GM21381 (cell line): ENCODE results near the gene KIF19.

ENCODE experiments used
- ATAC-seq: cut with Tn5 transposase; IDR thresholded peaks from one replicate; pipeline ENCODE4 v1.9.1; 2021; ENCODE audit warnings: mild to moderate bottlenecking, moderate library complexity; ENCODE audit not compliant: unreplicated experiment

Gene KIF19

DNA sequence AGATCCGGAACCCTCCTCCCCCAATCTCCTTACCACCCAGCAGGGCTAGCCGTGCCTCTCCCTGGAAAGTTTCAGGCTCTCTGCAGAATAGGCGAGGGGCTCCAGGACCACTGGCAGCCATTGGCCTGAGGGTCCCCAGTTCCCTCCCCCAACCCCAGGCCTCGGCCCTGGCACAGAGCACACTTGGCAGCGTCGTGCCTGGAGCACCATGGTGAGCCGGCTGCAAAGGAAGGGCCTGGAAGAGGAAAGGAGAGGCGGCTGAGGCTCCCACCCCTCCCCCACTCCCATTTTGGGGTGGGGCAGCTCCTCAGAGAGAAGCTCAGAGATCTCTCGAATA is 36.0 kb downstream of the KIF19 start:
- ATAC-seq, result no peak

DNA sequence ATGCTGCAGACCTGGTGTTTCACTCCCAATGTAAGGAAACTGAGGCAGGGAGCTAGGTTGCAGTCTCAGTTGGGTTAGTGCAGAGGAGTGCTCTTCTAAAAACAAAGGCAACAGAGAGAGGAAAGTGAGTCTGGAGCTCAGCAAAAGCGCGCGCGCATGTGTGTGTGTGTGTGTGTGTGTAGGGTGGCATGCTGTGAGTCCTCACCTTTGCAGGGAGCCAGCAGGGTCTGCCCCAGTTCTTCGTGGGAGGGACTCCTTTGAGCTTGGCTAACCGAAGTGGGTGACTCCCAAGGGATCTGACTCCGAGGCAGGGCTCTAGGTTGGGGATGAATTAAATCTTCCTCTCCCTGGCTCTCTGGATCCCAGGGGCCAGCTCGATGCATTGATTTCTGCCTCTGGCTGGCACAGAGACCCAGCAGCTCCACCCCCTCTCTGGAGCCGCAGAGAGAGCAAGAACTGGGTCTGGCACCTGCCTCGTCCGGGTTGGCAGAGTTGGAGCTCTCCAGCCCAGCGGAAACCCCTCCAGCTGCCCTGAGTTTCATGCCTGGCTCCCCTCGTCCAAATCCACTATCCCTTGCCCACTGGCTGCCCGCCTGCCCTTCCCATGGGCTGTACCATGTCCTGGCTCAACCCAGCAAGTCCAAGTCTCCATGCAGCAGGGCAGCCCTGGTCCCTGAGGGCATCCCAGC is 36.9 kb downstream of the KIF19 start:
- no peak for ATAC-seq

DNA sequence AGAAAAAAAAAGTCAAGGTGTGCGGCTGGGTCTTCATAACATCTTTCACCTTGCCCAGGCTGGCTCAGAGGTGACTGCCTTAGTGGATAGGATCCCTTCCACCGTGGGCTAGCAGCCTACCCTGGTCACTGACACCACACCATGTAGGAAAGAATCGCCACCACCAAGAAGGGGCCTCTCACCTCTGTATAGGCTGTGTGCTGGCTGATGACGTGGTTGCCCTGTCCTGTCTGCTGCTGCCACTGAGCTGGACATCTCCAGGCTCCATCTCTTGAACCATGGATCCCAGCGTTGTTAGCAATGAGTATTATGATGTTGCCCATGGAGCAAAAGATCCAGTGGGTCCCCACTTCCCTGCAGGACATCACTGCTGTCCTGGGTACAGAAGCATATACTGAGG is 41.2 kb downstream of the KIF19 start, which contains the start of gene GPR142:
Gene GPR142 (plus strand): TSS at position 301 of the 400 bp plus-strand sequence. CDS start 2,035 bp downstream, outside the sequence.
- ATAC-seq, result no peak

DNA sequence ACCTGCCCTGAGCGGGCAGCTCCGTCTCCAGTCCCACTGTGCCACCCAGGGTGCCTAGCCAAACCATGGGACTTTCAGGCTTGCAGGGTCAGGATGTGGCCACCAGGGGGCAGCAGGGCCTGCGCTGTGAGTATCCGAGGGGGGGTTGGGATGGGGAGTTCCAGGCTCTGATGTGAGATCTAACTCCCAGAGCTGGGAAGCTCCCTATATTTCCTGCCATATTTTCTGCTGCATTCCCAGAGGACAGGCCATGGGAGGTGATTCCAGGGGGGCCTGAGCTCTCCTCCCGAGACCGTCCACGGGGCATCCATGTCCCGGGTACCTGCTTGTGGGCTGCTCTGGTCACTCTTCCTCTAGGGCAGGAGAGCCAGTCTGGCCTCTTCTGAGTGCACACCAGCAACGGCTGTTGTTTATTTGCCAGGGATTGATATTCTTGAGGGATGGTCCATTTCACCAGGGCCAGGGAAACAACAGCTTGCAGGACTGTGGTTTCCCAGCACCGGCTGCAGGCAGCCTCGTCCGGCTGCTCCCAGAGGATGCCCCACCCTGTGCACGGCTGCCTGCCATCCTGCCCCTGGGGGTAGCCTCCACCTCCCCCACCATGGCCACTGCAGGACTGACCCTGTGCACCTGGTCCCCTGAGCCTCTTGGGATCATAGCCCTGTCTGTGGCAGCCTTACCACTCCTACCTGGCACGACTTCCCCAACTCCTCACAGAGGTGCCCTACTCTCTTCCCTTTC is 42.5 kb downstream of the KIF19 start:
- no peak for ATAC-seq

DNA sequence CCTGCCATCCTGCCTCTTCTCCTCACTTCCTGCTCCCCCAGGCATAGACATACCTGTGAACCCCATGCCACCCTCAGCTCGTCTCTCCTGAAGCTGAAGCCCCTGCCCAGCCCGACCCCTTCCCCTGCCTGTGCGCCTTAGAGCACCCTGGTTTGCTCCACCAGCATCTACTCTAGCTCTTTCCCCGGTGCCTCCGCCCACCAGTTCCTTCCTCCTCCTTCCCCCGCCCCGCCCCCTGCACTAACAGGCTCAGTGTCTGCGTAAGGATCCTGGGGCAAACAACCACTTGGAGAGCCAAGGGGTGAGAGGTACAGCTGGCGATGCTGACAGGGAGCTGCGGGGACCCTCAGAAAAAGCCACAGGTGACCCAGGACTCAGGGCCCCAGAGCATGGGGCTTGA is 43.2 kb downstream of the KIF19 start:
- no peak for ATAC-seq

DNA sequence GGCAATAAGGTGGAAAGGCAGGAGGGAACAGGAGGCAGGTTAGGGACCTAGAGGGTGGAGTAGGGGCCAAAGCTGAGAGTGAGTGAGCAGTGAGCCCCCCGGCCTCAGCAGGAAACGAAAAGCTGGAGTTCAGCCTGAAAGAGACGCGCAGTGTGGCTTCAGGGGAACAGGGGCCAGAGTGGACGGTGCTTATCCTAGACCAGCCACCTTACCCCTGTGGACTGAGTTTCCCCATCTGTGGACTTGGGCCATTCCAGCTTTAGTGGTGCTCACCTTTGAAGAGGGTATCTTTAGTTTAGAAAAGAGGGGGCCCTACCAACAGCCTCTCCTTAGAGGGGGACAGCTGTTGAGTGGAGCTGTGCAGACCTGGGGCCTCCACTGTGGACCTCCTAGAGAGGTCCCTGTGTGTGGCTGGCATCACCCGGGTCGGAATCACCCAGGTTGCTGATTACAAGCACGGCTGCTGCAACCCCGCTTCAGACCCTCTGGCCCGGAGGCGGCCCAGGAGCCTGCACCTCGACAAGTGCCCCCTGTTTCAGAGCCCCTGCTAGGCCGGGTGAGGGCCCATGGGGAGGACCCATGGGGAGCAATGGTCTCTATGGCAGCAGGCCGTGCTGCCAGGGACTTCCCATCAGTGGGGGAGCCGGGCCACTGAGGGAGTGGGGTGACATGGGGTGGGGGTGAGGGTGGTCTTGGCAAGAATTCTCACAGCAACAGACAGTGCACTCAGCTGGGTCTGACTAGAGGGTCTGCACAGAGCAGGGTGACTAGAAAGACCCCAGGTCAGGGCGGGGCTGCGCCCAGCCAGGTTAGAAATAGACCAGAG is 43.9 kb downstream of the KIF19 start:
- no peak for ATAC-seq

DNA sequence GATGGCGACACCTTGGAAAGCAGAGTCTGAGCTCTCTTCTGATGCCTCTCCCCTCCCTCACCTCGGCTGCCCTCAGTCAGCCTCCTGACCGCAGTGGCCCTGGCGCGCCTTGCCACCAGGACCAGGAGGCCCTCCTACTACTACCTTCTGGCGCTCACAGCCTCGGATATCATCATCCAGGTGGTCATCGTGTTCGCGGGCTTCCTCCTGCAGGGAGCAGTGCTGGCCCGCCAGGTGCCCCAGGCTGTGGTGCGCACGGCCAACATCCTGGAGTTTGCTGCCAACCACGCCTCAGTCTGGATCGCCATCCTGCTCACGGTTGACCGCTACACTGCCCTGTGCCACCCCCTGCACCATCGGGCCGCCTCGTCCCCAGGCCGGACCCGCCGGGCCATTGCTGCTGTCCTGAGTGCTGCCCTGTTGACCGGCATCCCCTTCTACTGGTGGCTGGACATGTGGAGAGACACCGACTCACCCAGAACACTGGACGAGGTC is 45.7 kb downstream of the KIF19 start:
- ATAC-seq, result no peak

DNA sequence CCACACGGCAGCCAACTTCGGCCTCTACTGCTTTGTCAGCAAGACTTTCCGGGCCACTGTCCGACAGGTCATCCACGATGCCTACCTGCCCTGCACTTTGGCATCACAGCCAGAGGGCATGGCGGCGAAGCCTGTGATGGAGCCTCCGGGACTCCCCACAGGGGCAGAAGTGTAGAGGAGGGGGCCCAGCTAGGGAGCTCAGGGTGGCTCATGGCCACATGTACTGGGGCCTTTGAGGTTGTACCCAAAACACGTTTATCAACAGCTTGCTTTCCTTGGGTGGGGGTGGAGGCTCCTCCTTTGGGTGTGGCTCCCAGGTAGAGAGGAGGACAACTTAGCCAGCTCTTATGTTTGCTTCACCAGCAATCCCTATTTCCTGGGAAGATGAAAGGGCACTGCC is 46.4 kb downstream of the KIF19 start:
- no peak for ATAC-seq

DNA sequence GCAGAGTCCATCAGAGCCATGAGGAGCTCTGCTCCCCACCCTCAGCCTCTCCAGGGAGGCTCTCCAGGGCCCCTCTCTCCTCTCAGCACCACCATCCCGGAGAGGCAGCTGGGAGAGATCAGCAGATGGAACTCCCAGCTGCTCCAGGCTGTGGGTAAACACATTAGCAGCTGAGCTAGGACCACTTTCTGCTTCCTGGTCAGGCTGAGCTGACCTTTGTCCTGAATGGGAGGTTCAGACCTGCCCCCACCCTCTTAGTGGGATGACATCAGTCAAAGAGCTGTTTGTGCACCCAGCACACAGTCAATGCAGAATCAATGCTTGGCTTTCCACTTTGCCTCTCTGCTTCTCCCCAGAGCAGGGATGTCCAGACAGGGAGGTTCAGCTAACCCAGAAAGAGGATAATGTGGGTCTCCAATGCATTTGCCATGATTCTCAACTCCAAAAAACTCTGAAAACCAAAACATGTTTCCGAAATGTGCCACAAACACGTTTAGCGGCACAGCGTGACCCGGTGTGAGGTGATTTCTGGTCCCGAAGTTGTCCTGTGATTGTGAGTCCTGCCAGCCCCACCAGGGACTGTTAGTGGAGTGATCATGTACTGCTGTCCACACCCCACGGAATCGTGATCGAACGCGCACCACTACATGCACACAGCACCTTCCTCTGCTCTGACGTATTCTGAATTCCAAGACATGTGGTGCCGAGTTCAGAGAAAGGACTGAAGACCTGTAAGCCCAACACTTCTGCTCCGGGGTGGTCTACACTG is 48.0 kb downstream of the KIF19 start:
- ATAC-seq, result no peak

DNA sequence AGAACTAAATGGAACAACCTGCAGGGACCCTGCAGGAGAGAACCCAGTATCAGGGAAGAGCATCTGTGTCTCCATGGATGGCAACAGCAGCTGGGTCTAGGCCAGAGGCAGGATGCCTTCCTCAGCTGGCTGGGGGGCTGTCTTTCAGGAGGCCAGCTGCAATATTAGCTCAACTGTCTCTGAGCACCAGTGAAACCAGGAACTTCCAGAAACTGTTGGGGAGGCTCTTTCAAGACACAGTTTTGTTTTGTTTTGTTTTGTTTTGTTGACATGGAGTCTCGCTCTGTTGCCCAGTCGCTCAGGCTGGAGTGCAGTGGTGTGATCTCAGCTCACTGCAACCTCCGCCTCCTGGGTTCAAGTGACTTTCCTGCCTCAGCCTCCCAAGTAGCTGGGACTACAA is 48.8 kb downstream of the KIF19 start:
- no peak for ATAC-seq

DNA sequence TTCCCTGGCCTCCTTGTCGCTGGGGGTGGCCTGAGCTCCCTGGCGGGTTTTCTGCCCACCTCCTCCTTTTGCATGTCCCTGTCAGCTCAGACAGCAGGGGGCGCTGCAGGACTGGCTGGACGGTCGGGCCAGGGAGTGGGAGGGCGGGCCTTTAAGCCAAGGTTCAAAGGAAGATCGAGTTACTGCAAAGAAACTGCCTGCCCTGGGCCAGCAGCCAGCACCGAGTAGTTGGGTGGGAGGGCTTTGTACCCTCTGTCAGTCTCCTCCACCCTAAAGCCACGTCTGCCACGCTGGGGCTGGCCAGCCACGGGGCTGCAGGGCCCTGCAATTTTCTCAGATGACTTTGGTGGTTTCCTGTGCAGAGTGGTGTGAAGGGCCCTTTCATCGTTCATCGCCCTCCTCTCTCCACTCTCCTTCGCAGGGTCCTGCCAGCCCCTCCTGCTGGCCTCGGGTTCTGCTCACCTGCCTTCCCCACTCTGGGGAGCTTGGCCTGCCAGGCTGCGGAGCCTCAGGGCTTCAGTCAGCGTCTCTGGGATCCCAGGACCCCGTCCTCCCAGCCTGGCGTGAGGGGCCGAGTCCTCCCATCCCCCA is 53.6 kb downstream of the KIF19 start:
- peak; percentile 72 for ATAC-seq

DNA sequence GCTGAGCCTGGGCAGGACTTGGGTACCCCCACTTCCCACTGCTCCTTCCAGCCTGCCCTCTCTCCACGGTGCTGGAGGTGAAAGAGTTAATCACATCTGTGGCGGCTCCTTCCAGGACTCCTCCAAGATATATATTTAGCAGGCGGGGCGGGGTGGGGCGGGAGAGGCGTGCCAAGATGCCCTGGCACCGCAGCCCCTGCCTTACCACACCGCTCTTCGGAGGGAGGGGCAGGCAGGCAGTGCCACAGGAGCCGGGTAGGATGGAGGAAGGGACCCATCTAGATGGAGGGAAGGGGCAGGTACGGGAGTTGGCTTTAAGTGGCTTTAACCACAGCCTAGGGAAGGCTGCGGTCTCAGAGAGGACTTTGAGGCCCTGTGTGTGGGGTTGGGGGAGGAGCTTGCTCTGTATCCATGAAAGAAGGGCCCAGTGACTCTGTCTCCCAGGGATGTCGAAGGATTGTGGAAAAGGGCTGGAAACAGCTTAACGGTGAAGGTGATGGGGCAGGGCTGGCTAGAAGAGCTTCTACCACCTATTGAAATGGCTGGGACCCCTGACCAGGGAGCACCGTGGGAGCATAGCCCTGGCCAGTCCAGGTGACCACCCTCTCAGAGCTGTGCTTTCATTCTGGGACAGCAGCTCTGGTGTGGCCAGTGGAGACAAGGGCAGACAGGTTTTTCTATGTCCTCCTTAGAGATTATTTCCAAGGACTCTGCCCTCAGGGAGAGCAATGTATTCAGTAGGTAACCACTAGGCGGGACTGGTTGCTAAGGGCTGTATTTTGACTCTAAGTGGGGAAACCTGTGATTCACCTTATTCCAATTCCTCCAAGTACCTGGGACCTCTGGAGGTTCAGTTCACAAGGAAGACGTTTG is 54.3 kb downstream of the KIF19 start:
- no peak for ATAC-seq

DNA sequence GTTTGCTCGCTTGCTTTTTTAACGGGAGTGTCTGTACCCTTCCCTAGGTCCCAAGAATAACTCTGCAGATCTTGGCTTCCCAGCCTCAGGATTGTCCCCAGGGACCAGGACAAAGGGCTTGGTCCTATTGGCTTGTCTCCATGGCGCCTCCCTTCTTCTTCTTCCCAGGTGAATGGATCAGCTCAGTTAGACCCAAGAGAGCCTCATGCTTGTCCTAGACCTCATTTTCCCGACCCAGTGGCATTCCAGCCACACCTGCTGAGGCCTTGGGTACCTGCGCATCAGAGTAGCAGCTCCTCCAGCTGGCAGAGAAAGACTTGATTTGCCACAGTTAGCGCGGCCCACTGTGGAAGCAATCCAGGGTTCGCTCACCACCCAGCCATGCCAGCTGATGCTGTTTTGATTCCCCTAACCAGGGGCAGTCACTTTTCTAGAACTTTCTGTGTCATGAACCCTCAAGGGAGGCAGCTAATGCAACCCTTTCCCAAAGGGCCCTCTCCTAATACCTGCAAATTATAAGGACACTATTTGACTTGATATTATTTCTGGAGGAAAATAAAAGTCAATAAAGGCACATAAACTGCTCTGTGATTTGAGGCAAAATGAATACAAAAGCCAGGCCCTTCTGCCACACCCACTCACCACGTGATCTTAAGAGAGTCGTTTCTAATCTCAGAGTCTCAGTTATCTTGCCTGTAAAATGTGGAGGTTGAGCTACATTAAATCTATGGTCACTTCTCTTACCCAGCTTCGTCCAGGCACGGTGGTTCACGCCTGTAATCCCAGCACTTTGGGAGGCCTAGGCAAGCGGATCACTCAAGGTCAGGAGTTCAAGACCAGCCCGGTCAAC is 55.2 kb downstream of the KIF19 start:
- ATAC-seq, result no peak

DNA sequence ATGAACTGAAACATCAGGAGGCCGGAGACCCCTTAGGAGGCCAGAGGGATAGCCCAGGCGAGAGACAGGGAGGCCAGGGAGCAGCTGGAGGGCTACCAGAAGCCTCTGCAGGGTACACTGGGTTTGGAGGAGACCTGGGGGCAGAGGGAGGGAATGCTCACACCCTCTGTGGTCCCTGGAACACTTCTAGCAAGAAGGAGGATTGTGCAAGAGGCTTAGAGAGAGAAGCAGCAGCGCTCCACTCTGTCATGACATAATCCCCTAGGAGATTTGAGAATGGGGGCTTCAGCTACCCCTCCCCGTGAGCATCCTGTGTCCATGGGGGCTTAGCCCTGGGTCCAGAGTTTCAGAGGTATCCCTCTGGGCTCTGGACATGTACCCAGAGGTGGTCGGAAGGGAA is 57.1 kb downstream of the KIF19 start:
- ATAC-seq, result no peak

DNA sequence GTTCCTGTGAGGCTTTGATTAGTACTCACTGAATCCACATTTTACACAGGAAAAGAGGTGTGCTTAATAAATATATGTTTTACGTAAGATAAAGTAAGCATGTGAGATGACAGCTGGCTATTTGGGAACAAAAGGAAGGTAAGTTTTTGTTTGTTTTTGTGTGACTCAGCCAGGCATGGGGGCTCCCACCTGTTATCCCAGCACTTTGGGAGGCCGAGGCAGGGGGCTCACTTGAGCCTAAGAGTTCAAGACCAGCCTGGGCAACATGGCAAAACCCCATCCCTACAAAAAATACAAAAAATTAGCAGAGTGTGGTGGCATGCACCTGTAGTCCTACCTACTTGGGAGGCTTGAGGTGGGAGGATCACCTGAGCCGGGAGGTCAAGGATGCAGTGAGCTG is 59.2 kb downstream of the KIF19 start:
- no peak for ATAC-seq

DNA sequence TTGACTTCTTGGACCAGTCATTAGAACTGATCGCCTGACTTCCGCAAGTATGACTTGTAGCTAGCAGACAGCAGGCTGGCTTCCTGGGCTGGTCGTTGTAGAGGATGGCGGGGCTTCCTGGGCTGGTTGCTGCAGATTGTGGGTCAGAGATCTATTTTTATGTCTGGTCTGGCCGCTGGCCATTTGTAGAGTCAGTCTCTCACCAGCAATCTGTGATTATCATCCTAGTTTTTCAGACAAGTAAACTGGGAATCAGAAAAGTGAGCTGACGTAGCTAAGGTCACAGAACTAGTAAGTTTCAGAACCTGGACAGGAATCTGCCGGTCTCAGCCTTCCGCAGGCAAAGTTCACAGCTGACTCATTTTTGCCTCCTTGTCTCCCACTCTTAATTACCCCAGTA is 60.4 kb downstream of the KIF19 start:
- ATAC-seq, result no peak

DNA sequence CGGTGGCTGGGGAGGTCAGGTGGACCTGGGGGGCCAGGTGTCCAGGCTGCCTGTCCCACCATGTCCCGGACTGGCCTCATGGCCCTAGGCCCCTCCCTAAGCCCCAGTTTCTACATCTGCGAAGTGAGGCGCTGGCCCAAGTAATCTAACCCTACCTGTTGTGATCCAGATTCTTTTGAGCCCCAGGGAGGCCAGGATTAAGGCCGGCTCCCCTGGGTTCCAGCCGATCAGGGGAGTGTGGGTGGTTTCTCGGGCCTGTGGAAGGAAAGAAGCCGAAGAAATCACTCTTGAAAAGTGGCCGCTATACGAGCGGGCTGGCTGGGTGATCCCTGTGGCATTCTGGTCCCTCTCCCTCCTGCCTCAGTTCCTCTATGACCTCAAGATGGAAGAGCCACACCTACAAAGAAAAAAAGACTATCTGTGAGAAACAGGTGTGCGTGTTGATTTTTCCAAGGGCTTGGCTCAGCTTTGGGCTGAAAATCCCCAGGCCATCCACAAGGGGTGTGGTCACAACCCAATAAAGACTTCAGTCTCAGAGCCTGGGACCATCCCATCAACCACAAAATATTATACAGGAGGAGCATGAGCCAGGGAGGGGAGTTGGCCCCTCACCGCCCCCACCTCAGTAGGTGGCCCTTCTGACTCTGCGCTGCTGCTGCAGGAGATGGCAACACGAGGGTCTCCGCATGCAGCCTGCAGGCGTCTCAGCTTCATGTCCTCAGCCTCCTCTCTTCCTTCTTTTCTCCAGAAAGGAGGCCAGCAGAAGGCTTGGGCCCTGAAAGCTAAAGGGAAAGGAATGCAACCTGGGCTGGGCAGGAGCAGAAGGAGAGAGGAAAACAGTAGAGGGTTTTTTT is 61.6 kb downstream of the KIF19 start:
- ATAC-seq, result no peak
